Measurements from ENCODE around the gene BAAT. TPM values are rescaled to one million over a fixed set of nuclear protein-coding genes. Genes with fewer than 3 reads are reported as not detected.
"Not testable (repeated sequence)": the region's sequence is repeated elsewhere in the genome, so short reads cannot be mapped to it uniquely, and the experiment has no call there.

The BAAT gene
- polyA plus RNA-seq, 4 donors = 0.05 to 0.68 (median 0.25) TPM

GRCh38 chr9:101366038-101366756, 18.6 kb downstream of the BAAT start:
- no peak for DNase-seq (ENCODE audit: low read depth in 4 of 4, low spot score in 2 of 4)

GRCh38 chr9:101365181-101365580, 19.6 kb downstream of the BAAT start:
- no peak for DNase-seq (ENCODE audit: low read depth in 4 of 4, low spot score in 2 of 4)

- DNase-seq (ENCODE audit: low read depth in 4 of 4, low spot score in 2 of 4) = no peak
Measured at GRCh38 chr9:101362450-101362849, 22.4 kb downstream of the BAAT start.

- no peak for DNase-seq (ENCODE audit: low read depth in 4 of 4, low spot score in 2 of 4)
Measured at GRCh38 chr9:101360647-101361046, 24.2 kb downstream of the BAAT start.

- DNase-seq (ENCODE audit: low read depth in 4 of 4, low spot score in 2 of 4) = no peak
Measured at GRCh38 chr9:101359679-101360078, 25.1 kb downstream of the BAAT start.

GRCh38 chr9:101356619-101357018, 28.2 kb downstream of the BAAT start:
- DNase-seq (ENCODE audit: low read depth in 4 of 4, low spot score in 2 of 4) = no peak

- no peak for DNase-seq (ENCODE audit: low read depth in 4 of 4, low spot score in 2 of 4)
Measured at GRCh38 chr9:101354765-101355708, 29.8 kb downstream of the BAAT start.

- DNase-seq (ENCODE audit: low read depth in 4 of 4, low spot score in 2 of 4) = no peak
Measured at GRCh38 chr9:101354143-101354764, 30.6 kb downstream of the BAAT start.

GRCh38 chr9:101353683-101354082, 31.1 kb downstream of the BAAT start:
- no peak for DNase-seq (ENCODE audit: low read depth in 4 of 4, low spot score in 2 of 4)

GRCh38 chr9:101352892-101353463, 31.8 kb downstream of the BAAT start:
- DNase-seq (ENCODE audit: low read depth in 4 of 4, low spot score in 2 of 4) = no peak

- no peak for DNase-seq (ENCODE audit: low read depth in 4 of 4, low spot score in 2 of 4)
Measured at GRCh38 chr9:101350285-101350684, 34.5 kb downstream of the BAAT start.

- no peak for DNase-seq (ENCODE audit: low read depth in 4 of 4, low spot score in 2 of 4)
Measured at GRCh38 chr9:101342595-101342994, 42.2 kb downstream of the BAAT start.

- DNase-seq (ENCODE audit: low read depth in 4 of 4, low spot score in 2 of 4) = no peak
Measured at GRCh38 chr9:101341958-101342357, 42.8 kb downstream of the BAAT start.

GRCh38 chr9:101337237-101337636, 47.6 kb downstream of the BAAT start:
- no peak for DNase-seq (ENCODE audit: low read depth in 4 of 4, low spot score in 2 of 4)

GRCh38 chr9:101336091-101336490, 48.7 kb downstream of the BAAT start:
- DNase-seq (ENCODE audit: low read depth in 4 of 4, low spot score in 2 of 4) = no peak

- DNase-seq (ENCODE audit: low read depth in 4 of 4, low spot score in 2 of 4) = no peak
Measured at GRCh38 chr9:101333926-101334702, 50.7 kb downstream of the BAAT start.

- no peak for DNase-seq (ENCODE audit: low read depth in 4 of 4, low spot score in 2 of 4)
Measured at GRCh38 chr9:101333490-101333889, 51.3 kb downstream of the BAAT start.

GRCh38 chr9:101332362-101332761, 52.4 kb downstream of the BAAT start:
- no peak for DNase-seq (ENCODE audit: low read depth in 4 of 4, low spot score in 2 of 4)

- DNase-seq (ENCODE audit: low read depth in 4 of 4, low spot score in 2 of 4) = not testable (repeated sequence)
Measured at GRCh38 chr9:101327422-101327909, 57.3 kb downstream of the BAAT start.

- DNase-seq (ENCODE audit: low read depth in 4 of 4, low spot score in 2 of 4) = no peak
Measured at GRCh38 chr9:101326501-101326900, 58.3 kb downstream of the BAAT start.
